Spleen (tissue), 11 donors: Measurements from ENCODE around the gene MYT1. TPM values are rescaled to one million over a fixed set of nuclear protein-coding genes. Genes with fewer than 3 reads are reported as not detected.

ENCODE experiments used
- DNase-seq: peaks from one replicate; pipeline ENCODE4 v3.0.0-alpha.2; 2020
- H3K27ac ChIP-seq, 8 donors: fragments of 200-600 bp; sonication (generic) in 7 of 8; 1 replicate in 4 of 8; 2 replicates in 4 of 8; pipeline versions ENCODE4 v1.5.0 to v1.8.0; 2016 to 2021; ENCODE audit warnings: inconsistent platforms in 4 of 8, mild to moderate bottlenecking in 4 of 8, moderate library complexity in 1 of 8
- H3K27me3 ChIP-seq, 7 donors: fragments of 200-600 bp; sonication (generic) in 6 of 7; replicated peaks in 1 of 7; 1 replicate in 4 of 7; 2 replicates in 3 of 7; pipeline versions ENCODE4 v1.5.0 to v1.8.0; 2016 to 2021; ENCODE audit warnings: inconsistent platforms in 3 of 7, mild to moderate bottlenecking in 1 of 7
- H3K36me3 ChIP-seq, 6 donors: fragments of 200-600 bp; sonication (generic) in 5 of 6; 1 replicate in 4 of 6; 2 replicates in 2 of 6; pipeline versions ENCODE4 v1.5.0 to v1.8.0; 2016 to 2021; ENCODE audit warnings: inconsistent platforms in 2 of 6
- H3K4me1 ChIP-seq, 6 donors: fragments of 200-600 bp; sonication (generic) in 5 of 6; 1 replicate in 3 of 6; 2 replicates in 3 of 6; pipeline versions ENCODE4 v1.5.0 to v1.8.0; 2016 to 2021; ENCODE audit warnings: inconsistent platforms in 3 of 6
- H3K4me3 ChIP-seq, 8 donors: fragments of 200-600 bp; sonication (generic) in 7 of 8; 1 replicate in 4 of 8; 2 replicates in 4 of 8; pipeline versions ENCODE4 v1.5.0 to v1.8.0; 2016 to 2021; ENCODE audit warnings: inconsistent platforms in 4 of 8, mild to moderate bottlenecking in 4 of 8, moderate library complexity in 2 of 8
- H3K9me3 ChIP-seq, 8 donors: fragments of 200-600 bp; sonication (generic) in 7 of 8; 1 replicate in 4 of 8; 2 replicates in 4 of 8; pipeline versions ENCODE4 v1.5.0 to v1.8.0; 2016 to 2021; ENCODE audit warnings: inconsistent platforms in 4 of 8
- CTCF ChIP-seq, 11 experiments: fragments of 200-600 bp in 7 of 11; fragments of 450-650 bp in 4 of 11; sonication (generic) in 4 of 11; IDR thresholded peaks in 8 of 11; conservative IDR thresholded peaks in 3 of 11; 1 replicate in 7 of 11; 2 replicates in 4 of 11; pipeline versions ENCODE4 v1.4.0 to v1.8.0; 2016 to 2021; ENCODE audit warnings: antibody characterized with exemption in 11 of 11, inconsistent platforms in 4 of 11, mild to moderate bottlenecking in 1 of 11
- POLR2A ChIP-seq, 3 donors: fragments of 450-650 bp; IDR thresholded peaks; one replicate each; pipeline ENCODE4 v1.5.1; 2017; ENCODE audit warnings: antibody characterized with exemption in 3 of 3, mild to moderate bottlenecking in 1 of 3
- POLR2AphosphoS5 ChIP-seq, 3 donors: sonication (generic); formaldehyde crosslinking; IDR thresholded peaks; one replicate each; pipeline ENCODE4 v1.5.1; 2017; ENCODE audit warnings: antibody characterized with exemption in 3 of 3
- WGBS, 5 donors: extraction: QIAGEN DNeasy Blood & Tissue Kit in 3 of 5; methylation state at CpG; one replicate each; pipeline versions ENCODE4 v1.1.5 to v1.1.7; 2013 to 2018; 5-methylcytosine and 5-hydroxymethylcytosine counted together
- intact Hi-C: fragments of 100-400 bp; cut with DNase I; formaldehyde crosslinking; loops from one replicate; pipeline ENCODE4 v1.15.0; 2023; ENCODE audit warnings: low total_unique reads
- polyA plus RNA-seq, 3 donors: library from polyadenylated mRNA; stranded (reverse); fragments of 200-250 nt; gene quantifications; one replicate each; pipeline ENCODE4 v1.2.1, GENCODE V29; 2013
- total RNA-seq, 7 donors: library from RNA; depleted of rRNA in 3 of 7; stranded (reverse); fragments of >200 nt in 3 of 7; fragmentation: NEBNext Ultra II Directional in 4 of 7; extraction: Animal tissue kit (Norgen Biotek cat#: 25700) in 4 of 7; gene quantifications; one replicate each; pipeline versions ENCODE4 v1.1.0 to v1.2.1, GENCODE V29; 2016 to 2021
- donor health status: healthy with polysubstance abuse.
- donor health status: DM: no; HTN: no; CAD: no; lungs with moderate emphysema.
- donor health status: DM: no; HTN: no; CAD: no.
- donor health status: Bipolar disorder and iron deficiency.
- donor health status: healthy.
- donor health status: DM: no; HTN: no; CAD: no.
- donor health status: DM: yes; HTN: yes; CAD: no.

Gene MYT1
- total and polyA plus RNA-seq, 10 donors, result 0.08 to 2.2 (median 0.60) TPM; not detected in 3

- Histone ChIP-seq H3K9me3 (no peaks in the 10 kb centered on the region), H3K4me1 (peaks cover 2 to 21% (median 13%) of the 10 kb centered on the region in 6 donors), H3K36me3 (no peaks in the 10 kb centered on the region), H3K4me3 (no peak overlapping the region), H3K27ac (no peak overlapping the region), H3K27me3 (peaks cover 0 to 25% (median 0%) of the 10 kb centered on the region in 7 donors)
- TF ChIP-seq POLR2A (IDR thresholded peaks at IDR 0.05) (no peak), POLR2AphosphoS5 (IDR thresholded peaks at IDR 0.05) (no peak), CTCF (IDR thresholded peaks at IDR 0.05 in 8 of 11, conservative IDR thresholded peaks at IDR 0.05 in 3 of 11) (no peak)
- intact Hi-C loops, result no loop called here
- DNase-seq, result no peak
- 68 to 91% (median 77%) methylated on average over 3 of the region's 3 CpGs for WGBS, 5 donors
These were observed 51.8 kb downstream of the MYT1 start for GRCh38 chr20:64216036-64216435.

- no peak overlapping the region for H3K4me3 ChIP-seq
- intact Hi-C loops, result no loop called here
- WGBS, 5 donors, result 84 to 96% (median 91%) methylated on average over 9 to 11 of the region's 11 CpGs
- no peaks in the 10 kb centered on the region for H3K36me3 ChIP-seq
- peaks cover 0 to 25% (median 0%) of the 10 kb centered on the region in 7 donors for H3K27me3 ChIP-seq
- H3K4me1 ChIP-seq, result peaks cover 2 to 29% (median 14%) of the 10 kb centered on the region in 6 donors
- TF ChIP-seq CTCF (IDR thresholded peaks at IDR 0.05 in 8 of 11, conservative IDR thresholded peaks at IDR 0.05 in 3 of 11), result no peak
- no peak for TF ChIP-seq POLR2A (IDR thresholded peaks at IDR 0.05)
- no peak for TF ChIP-seq POLR2AphosphoS5 (IDR thresholded peaks at IDR 0.05)
- no peak for DNase-seq
- no peaks in the 10 kb centered on the region for H3K9me3 ChIP-seq
- no peak overlapping the region for H3K27ac ChIP-seq
These were observed 52.7 kb downstream of the MYT1 start for GRCh38 chr20:64216910-64217309.

- peaks cover 0 to 25% (median 0%) of the 10 kb centered on the region in 7 donors for H3K27me3 ChIP-seq
- no peak for DNase-seq
- H3K27ac ChIP-seq, result no peak overlapping the region
- WGBS, 5 donors, result 88 to 91% (median 89%) methylated on average over 8 to 13 of the region's 13 CpGs
- intact Hi-C loops, result no loop called here
- H3K36me3 ChIP-seq, result no peaks in the 10 kb centered on the region
- TF ChIP-seq CTCF (IDR thresholded peaks at IDR 0.05 in 8 of 11, conservative IDR thresholded peaks at IDR 0.05 in 3 of 11), result no peak
- TF ChIP-seq POLR2AphosphoS5 (IDR thresholded peaks at IDR 0.05), result no peak
- no peak overlapping the region for H3K4me3 ChIP-seq
- H3K9me3 ChIP-seq, result no peaks in the 10 kb centered on the region
- H3K4me1 ChIP-seq, result peaks cover 5 to 32% (median 15%) of the 10 kb centered on the region in 6 donors
These were observed 53.4 kb downstream of the MYT1 start for GRCh38 chr20:64217539-64218221.

- TF ChIP-seq POLR2AphosphoS5 (IDR thresholded peaks at IDR 0.05) (no peak), POLR2A (IDR thresholded peaks at IDR 0.05) (no peak), CTCF (IDR thresholded peaks at IDR 0.05 in 8 of 11, conservative IDR thresholded peaks at IDR 0.05 in 3 of 11) (no peak)
- WGBS, 5 donors, result 75 to 86% (median 80%) methylated on average over 12 of the region's 12 CpGs
- peaks cover 3 to 33% (median 9%) of the 10 kb centered on the region in 6 donors for H3K4me1 ChIP-seq
These were observed 55.0 kb downstream of the MYT1 start for GRCh38 chr20:64219202-64219601.

More at GRCh38 chr20:64219202-64219601, 55.0 kb downstream of the MYT1 start:
- no peaks in the 10 kb centered on the region for H3K36me3 ChIP-seq
- H3K9me3 ChIP-seq, result no peaks in the 10 kb centered on the region
- intact Hi-C loops, result no loop called here
- peaks cover 0 to 25% (median 0%) of the 10 kb centered on the region in 7 donors for H3K27me3 ChIP-seq
- no peak overlapping the region for H3K4me3 ChIP-seq
- DNase-seq, result no peak
- H3K27ac ChIP-seq, result no peak overlapping the region
